B cell (primary cell): Measurements from ENCODE around the gene C9orf40. TPM values are rescaled to one million over a fixed set of nuclear protein-coding genes. Genes with fewer than 3 reads are reported as not detected.

Experiments
- ATAC-seq: fragments of 200-7000 bp; cut with Tn5 transposase; one replicate; pipeline ENCODE4 v1.10.0; 2021; ENCODE audit warnings: low read depth, mild to moderate bottlenecking, moderate number of reproducible peaks, moderate library complexity
- CTCF ChIA-PET: fragments of 350-600 bp; sonication (Branson Sonifier 250); formaldehyde crosslinking; loops from one replicate; lab custom pipeline; 2021; ENCODE audit warnings: antibody characterized with exemption, inconsistent platforms; lab: Charles Lee
- POLR2A ChIA-PET: fragments of 350-600 bp; sonication (Branson Sonifier 250); formaldehyde crosslinking; loops from one replicate; lab custom pipeline; 2021; ENCODE audit warnings: antibody characterized with exemption; lab: Charles Lee
- DNase-seq: peaks from one replicate; pipeline ENCODE4 v3.0.0; 2013
- H2AFZ ChIP-seq: 2 replicates; pipeline ENCODE4 v1.6.1; 2012; ENCODE audit warnings: mild to moderate bottlenecking, low read depth, low read length; ENCODE audit not compliant: insufficient read depth, poor library complexity, severe bottlenecking
- H3K27ac ChIP-seq, 2 donors: 1 replicate in 1 of 2; 2 replicates in 1 of 2; pipeline ENCODE4 v1.5.1; 2012 to 2013; ENCODE audit warnings: low read length in 2 of 2, mild to moderate bottlenecking in 2 of 2, moderate library complexity in 1 of 2
- H3K27me3 ChIP-seq, 4 experiments: fragments of 200-600 bp in 1 of 4; sonication (generic) in 1 of 4; replicated peaks in 1 of 4; 1 replicate in 2 of 4; 2 replicates in 2 of 4; pipeline versions ENCODE4 v1.6.1 to v1.7.0; 2013 to 2016; ENCODE audit warnings: low read length in 3 of 4, mild to moderate bottlenecking in 2 of 4, mixed read lengths in 1 of 4, moderate library complexity in 1 of 4; ENCODE audit not compliant: insufficient read depth in 4 of 4, control insufficient read depth in 3 of 4; ENCODE audit errors: control extremely low read depth in 1 of 4
- H3K36me3 ChIP-seq, 2 experiments: replicated peaks in 1 of 2; 1 replicate in 1 of 2; 2 replicates in 1 of 2; pipeline versions ENCODE4 v1.6.1 to v1.7.1; 2013; ENCODE audit warnings: low read length in 1 of 2; ENCODE audit not compliant: insufficient read depth in 2 of 2, control insufficient read depth in 1 of 2; ENCODE audit errors: control extremely low read depth in 1 of 2, extremely low read depth in 1 of 2
- H3K4me1 ChIP-seq, 2 donors: fragments of 200-600 bp in 1 of 2; sonication (generic) in 1 of 2; 1 replicate in 1 of 2; 2 replicates in 1 of 2; pipeline versions ENCODE4 v1.5.1 to v1.6.1; 2013 to 2017; ENCODE audit warnings: low read length in 2 of 2; ENCODE audit not compliant: control insufficient read depth in 2 of 2, insufficient read depth in 2 of 2
- H3K4me2 ChIP-seq: replicated peaks from 2 replicates; pipeline ENCODE3; 2012; ENCODE audit warnings: mild to moderate bottlenecking, low read depth, low read length; ENCODE audit not compliant: poor library complexity, severe bottlenecking
- H3K4me3 ChIP-seq, 5 experiments: fragments of 200-600 bp in 1 of 5; sonication (generic) in 1 of 5; 1 replicate in 3 of 5; 2 replicates in 2 of 5; pipeline versions ENCODE4 v1.5.1 to v1.7.0; 2011 to 2016; ENCODE audit warnings: low read length in 4 of 5, mild to moderate bottlenecking in 4 of 5, low read depth in 2 of 5, control low read depth in 1 of 5, moderate library complexity in 1 of 5; ENCODE audit not compliant: insufficient read depth in 1 of 5; ENCODE audit errors: control extremely low read depth in 1 of 5, extremely low read depth in 1 of 5
- H3K79me2 ChIP-seq: fragments of 200-600 bp; sonication (generic); one replicate; pipeline ENCODE4 v1.6.0; 2016; ENCODE audit warnings: low read length; ENCODE audit not compliant: control insufficient read depth, insufficient read depth
- H3K9ac ChIP-seq: fragments of 200-600 bp; sonication (generic); 2 replicates; pipeline ENCODE4 v1.6.1; 2017; ENCODE audit warnings: mild to moderate bottlenecking, low read length, moderate library complexity
- H3K9me3 ChIP-seq, 3 donors: one replicate each; pipeline versions ENCODE4 v1.6.1 to v1.7.1; 2013; ENCODE audit warnings: low read length in 2 of 3; ENCODE audit not compliant: control insufficient read depth in 2 of 3, insufficient read depth in 1 of 3; ENCODE audit errors: control extremely low read depth in 1 of 3
- H4K20me1 ChIP-seq: 2 replicates; pipeline ENCODE4 v1.6.0; 2012; ENCODE audit warnings: mild to moderate bottlenecking, low read length; ENCODE audit not compliant: insufficient read depth, control insufficient read depth, poor library complexity, severe bottlenecking
- H3K27ac Mint-ChIP-seq: one replicate; pipeline ENCODE4 v1.8.0; 2021; ENCODE audit warnings: mixed read lengths
- H3K27me3 Mint-ChIP-seq: one replicate; pipeline ENCODE4 v1.8.0; 2021; ENCODE audit warnings: mixed read lengths
- H3K4me1 Mint-ChIP-seq: one replicate; pipeline ENCODE4 v1.8.0; 2021; ENCODE audit warnings: mixed read lengths
- H3K4me3 Mint-ChIP-seq: one replicate; pipeline ENCODE4 v1.8.0; 2021; ENCODE audit warnings: mixed read lengths
- H3K9me3 Mint-ChIP-seq: one replicate; pipeline ENCODE4 v1.8.0; 2022; ENCODE audit warnings: mixed read lengths; ENCODE audit not compliant: insufficient read depth
- CTCF ChIP-seq: fragments of 200-600 bp; IDR thresholded peaks from one replicate; pipeline ENCODE4 v1.8.0; 2022; ENCODE audit warnings: antibody characterized with exemption, mild to moderate bottlenecking
- EZH2 ChIP-seq: IDR thresholded peaks from 2 replicates; pipeline ENCODE4 v1.6.1; 2012; ENCODE audit warnings: borderline replicate concordance, low read depth, mild to moderate bottlenecking, moderate library complexity, low read length; ENCODE audit not compliant: insufficient read depth, poor library complexity, severe bottlenecking
- WGBS: methylation state at CpG from one replicate; pipeline ENCODE4 v1.1.5; 2013; ENCODE audit warnings: missing lambda C conversion rate; ENCODE audit not compliant: insufficient coverage; 5-methylcytosine and 5-hydroxymethylcytosine counted together
- intact Hi-C: fragments of 100-400 bp; cut with micrococcal nuclease; formaldehyde crosslinking; loops from one replicate; pipeline ENCODE4 v1.10.0; 2022
- polyA plus RNA-seq: library from polyadenylated mRNA; depleted of rRNA; stranded (reverse); fragments of >200 nt; gene quantifications from 2 replicates; pipeline ENCODE4 v1.2.3, GENCODE V29; 2012
- total RNA-seq, 2 donors: library from RNA; stranded (reverse); fragments of 120-200 nt in 1 of 2; gene quantifications; 1 replicate in 1 of 2; 2 replicates in 1 of 2; pipeline versions ENCODE4 v1.2.3 to v1.2.4, GENCODE V29; 2013 to 2022

The C9orf40 gene
- total and polyA plus RNA-seq, 2 donors (not counting 1 experiment from before 2014, with no cell fraction given) = 2.6 to 5.0 TPM

DNA sequence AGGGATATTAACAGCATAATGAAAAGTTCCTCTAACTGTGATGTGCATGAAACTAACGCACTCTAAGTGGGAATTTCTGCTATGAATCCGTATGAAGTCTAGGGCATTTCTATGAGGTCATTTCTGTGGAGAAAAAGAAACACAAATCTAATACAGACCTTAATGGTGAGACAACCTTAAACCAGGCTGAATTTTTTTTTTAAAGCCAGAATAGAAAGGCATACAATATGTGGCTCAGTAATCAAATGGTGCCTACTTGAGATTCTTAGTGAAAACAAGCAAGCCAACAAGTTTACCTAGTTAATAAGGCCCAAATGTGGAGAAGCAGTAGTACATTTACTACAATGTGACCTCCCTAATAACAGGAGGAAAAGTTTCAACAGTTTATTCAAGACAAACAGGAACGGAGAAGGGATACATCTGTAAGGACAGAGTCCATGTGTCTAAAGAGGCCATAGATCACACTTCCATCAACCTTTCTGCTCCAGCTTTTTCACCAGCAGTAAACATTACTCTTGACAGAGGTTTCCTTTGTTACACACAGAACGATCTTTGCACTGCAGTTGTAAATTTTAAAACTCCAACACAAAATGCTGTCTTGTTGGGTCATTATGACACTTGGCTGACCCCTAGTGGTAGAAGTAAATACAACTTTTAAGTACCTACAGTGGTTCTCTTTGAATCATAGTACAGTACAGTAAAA is 49.2 kb upstream of the C9orf40 start:
- peaks cover 5 to 12% of the 10 kb centered on the region in 2 experiments for H3K36me3 ChIP-seq
- H3K4me3 ChIP-seq = no peak overlapping the region
- no peaks in the 10 kb centered on the region for H3K79me2 ChIP-seq
- DNase-seq (peak; percentile 84), ATAC-seq (peak; percentile 84)
- no peaks in the 10 kb centered on the region for H4K20me1 ChIP-seq
- H3K9me3 ChIP-seq = no peaks in the 10 kb centered on the region
- Mint-ChIP-seq H3K27me3 (no peaks in the 10 kb centered on the region), H3K27ac (no peak overlapping the region), H3K9me3 (no peaks in the 10 kb centered on the region), H3K4me1 (peaks cover 5% of the 10 kb centered on the region), H3K4me3 (no peak overlapping the region)
- no CpG with 5 or more reads among the region's 4 CpGs for WGBS
- H3K27ac ChIP-seq = no peak overlapping the region
- ChIA-PET POLR2A (no interaction called here), CTCF (interaction anchor here (0.6 to 12.1 kb wide), 18 partner anchors 11 to 229 kb away, joined by 3 to 335 read pairs (median 3); partner anchors contain the start of genes NMRK1 and OSTF1)
- H3K9ac ChIP-seq = no peak overlapping the region
- H3K4me2 ChIP-seq = no peak overlapping the region
- TF ChIP-seq CTCF = peak; percentile 95
- TF ChIP-seq EZH2 = no peak
- no peak overlapping the region for H2AFZ ChIP-seq
- H3K4me1 ChIP-seq = no peaks in the 10 kb centered on the region
- H3K27me3 ChIP-seq = no peaks in the 10 kb centered on the region
- intact Hi-C loops = loop anchor here (1.0 kb wide), 3 partner anchors 49 to 225 kb away; no protein-coding TSS in a partner anchor

DNA sequence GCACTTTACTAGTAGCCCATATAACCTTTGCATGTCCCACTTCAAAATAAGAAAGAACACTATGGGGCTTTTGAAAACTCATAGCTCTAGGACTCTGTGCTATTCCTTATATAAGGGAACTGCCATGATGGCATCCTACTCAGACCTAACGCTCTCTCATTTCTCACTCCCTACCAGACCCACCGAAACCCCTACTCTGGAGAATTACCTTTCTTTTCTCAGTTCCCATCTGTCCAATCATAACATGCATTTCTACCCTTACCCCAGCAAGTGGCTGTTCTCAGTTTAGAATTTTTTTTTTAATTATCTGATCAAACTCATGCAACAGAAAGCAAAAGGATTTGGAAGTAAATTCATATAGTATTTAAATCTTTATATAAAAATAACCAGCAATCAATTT is 48.1 kb upstream of the C9orf40 start:
- POLR2A ChIA-PET = no interaction called here

More for the DNA sequence above, 48.1 kb upstream of the C9orf40 start:
- Histone ChIP-seq H3K9ac (no peak overlapping the region), H3K27ac (no peak overlapping the region), H3K9me3 (no peaks in the 10 kb centered on the region), H3K4me3 (no peak overlapping the region), H3K36me3 (peaks cover 11 to 12% of the 10 kb centered on the region in 2 experiments), H4K20me1 (no peaks in the 10 kb centered on the region), H2AFZ (no peak overlapping the region), H3K4me1 (no peaks in the 10 kb centered on the region), H3K79me2 (no peaks in the 10 kb centered on the region), H3K27me3 (no peaks in the 10 kb centered on the region), H3K4me2 (no peak overlapping the region)
- DNase-seq (no peak), ATAC-seq (no peak)
- intact Hi-C loops = no loop called here
- CTCF ChIA-PET = interaction anchor here (0.6 to 12.1 kb wide), 8 partner anchors 9 to 228 kb away, joined by 3 to 335 read pairs (median 4); partner anchors contain the start of genes NMRK1 and OSTF1
- Mint-ChIP-seq H3K4me1 (peaks cover 5% of the 10 kb centered on the region), H3K4me3 (no peak overlapping the region), H3K27me3 (no peaks in the 10 kb centered on the region), H3K27ac (no peak overlapping the region), H3K9me3 (no peaks in the 10 kb centered on the region)
- TF ChIP-seq CTCF = no peak
- TF ChIP-seq EZH2 = no peak
- 100% methylated on average over 2 of the region's 2 CpGs for WGBS
